ENCODE results near the gene PRRC2B. TPM values are rescaled to one million over a fixed set of nuclear protein-coding genes. Genes with fewer than 3 reads are reported as not detected.

Gene PRRC2B
- total and polyA plus RNA-seq, 2 of the 13 experiments (the other 11 are each of a cell fraction or from before 2014, with no cell fraction given) = 20.8 to 37.4 TPM

DNA sequence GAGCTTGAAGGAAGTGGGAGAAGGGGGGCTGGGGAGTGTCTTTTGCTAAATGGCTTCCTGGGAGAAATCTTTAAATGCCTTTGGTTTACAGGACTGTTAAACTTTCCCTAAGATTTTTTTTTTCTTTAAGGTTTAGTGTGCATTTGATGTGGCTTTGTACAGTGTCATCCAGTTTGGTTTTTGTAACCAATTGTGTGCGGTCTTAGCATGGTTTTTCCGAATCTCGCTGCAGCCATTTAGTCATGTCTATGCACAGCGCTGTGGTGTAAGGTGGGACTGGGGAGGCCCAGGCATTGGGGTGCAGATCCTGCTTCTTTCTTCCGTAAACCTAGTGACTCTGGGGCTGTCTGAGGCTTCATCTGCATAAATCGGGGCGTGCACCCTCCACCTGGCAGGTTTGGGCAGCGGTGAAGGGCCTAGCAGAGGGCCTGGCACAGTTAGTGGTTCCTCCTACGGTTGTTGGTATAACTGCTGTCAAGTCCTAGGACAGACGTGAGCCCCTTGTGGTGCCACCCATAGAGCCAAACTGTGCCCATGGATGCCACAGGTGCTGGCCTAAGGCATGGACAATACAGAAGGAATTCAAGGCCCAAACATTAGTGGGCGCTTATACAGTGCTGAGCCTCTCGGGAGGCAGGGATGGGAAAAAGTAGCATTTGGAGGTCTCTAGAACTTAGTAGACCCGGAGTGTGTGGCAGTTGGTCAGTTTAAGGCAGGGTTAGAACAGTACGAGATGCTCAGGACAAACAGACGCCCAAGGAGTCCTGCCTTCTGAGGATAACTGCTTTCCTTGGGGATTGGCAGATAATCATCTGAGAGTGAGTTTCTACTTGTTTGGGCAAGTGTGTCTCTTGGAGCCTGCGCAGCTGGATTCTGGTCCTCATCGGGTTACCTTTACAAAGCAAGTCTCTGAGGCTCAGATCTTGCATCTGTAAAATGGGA is 1.5 kb downstream of the PRRC2B start (continued):
- TF ChIP-seq ZNF142 (CRISPR knock-in tag; IDR thresholded peaks at IDR 0.05) (no peak), SSRP1 (CRISPR knock-in tag; IDR thresholded peaks at IDR 0.05) (no peak), DDIT3 (CRISPR knock-in tag; IDR thresholded peaks at IDR 0.05) (no peak), STAG1 (CRISPR knock-in tag; IDR thresholded peaks at IDR 0.05) (peak; percentile 13; the same call in 1 of the 2 replicates), SIX4 (CRISPR knock-in tag; IDR thresholded peaks at IDR 0.05) (no peak), ZFP62 (CRISPR knock-in tag; IDR thresholded peaks at IDR 0.05) (no peak), TEAD3 (CRISPR knock-in tag; optimal IDR thresholded peaks at IDR 0.05; ENCODE audit: borderline replicate concordance) (peak; percentile 13), SATB2 (CRISPR knock-in tag; IDR thresholded peaks at IDR 0.05) (no peak), TRIM24 (CRISPR knock-in tag; IDR thresholded peaks at IDR 0.05) (no peak), ZBTB7A (CRISPR knock-in tag; IDR thresholded peaks at IDR 0.05) (no peak), NRL (CRISPR knock-in tag; IDR thresholded peaks at IDR 0.05; ENCODE audit: borderline replicate concordance) (0 out of 2 replicates have a peak, but pooled peaks have one; percentile 56), RBAK (CRISPR knock-in tag; IDR thresholded peaks at IDR 0.05) (no peak), ZBTB26 (CRISPR knock-in tag; IDR thresholded peaks at IDR 0.05; ENCODE audit: borderline replicate concordance) (no peak), CENPT (CRISPR knock-in tag; IDR thresholded peaks at IDR 0.05; ENCODE audit: low read depth) (no peak), ZNF331 (CRISPR knock-in tag; IDR thresholded peaks at IDR 0.05) (0 out of 2 replicates have a peak, but pooled peaks have one; percentile 13), ZNF749 (CRISPR knock-in tag; IDR thresholded peaks at IDR 0.05; ENCODE audit: borderline replicate concordance) (no peak), ZNF598 (CRISPR knock-in tag; IDR thresholded peaks at IDR 0.05; ENCODE audit: borderline replicate concordance) (0 out of 2 replicates have a peak, but pooled peaks have one; percentile 15), ZNF607 (CRISPR knock-in tag; IDR thresholded peaks at IDR 0.05; ENCODE audit: borderline replicate concordance) (no peak), ZSCAN31 (CRISPR knock-in tag; IDR thresholded peaks at IDR 0.05; ENCODE audit: low read depth) (0 out of 2 replicates have a peak, but pooled peaks have one; percentile 36)
- TF ChIP-seq, protein P1, sequence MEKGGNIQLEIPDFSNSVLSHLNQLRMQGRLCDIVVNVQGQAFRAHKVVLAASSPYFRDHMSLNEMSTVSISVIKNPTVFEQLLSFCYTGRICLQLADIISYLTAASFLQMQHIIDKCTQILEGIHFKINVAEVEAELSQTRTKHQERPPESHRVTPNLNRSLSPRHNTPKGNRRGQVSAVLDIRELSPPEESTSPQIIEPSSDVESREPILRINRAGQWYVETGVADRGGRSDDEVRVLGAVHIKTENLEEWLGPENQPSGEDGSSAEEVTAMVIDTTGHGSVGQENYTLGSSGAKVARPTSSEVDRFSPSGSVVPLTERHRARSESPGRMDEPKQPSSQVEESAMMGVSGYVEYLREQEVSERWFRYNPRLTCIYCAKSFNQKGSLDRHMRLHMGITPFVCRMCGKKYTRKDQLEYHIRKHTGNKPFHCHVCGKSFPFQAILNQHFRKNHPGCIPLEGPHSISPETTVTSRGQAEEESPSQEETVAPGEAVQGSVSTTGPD (CRISPR knock-in tag; IDR thresholded peaks at IDR 0.05) = no peak
